Glomerular visceral epithelial cell (primary cell): ENCODE data around the gene UPK1B.
"Not testable (repeated sequence)": the region's sequence is repeated elsewhere in the genome, so short reads cannot be mapped to it uniquely, and the experiment has no call there.

Source experiments
- DNase-seq: peaks from one replicate; pipeline ENCODE4 v3.0.0-alpha.2; 2016; ENCODE audit errors: extremely low spot score

Gene UPK1B

GRCh38 chr3:119223511-119223910 lies 50.1 kb downstream of the UPK1B start:
- no peak for DNase-seq

- no peak for DNase-seq
These were observed 51.7 kb downstream of the UPK1B start for GRCh38 chr3:119225121-119225520.

- DNase-seq: no peak
These were observed 53.9 kb downstream of the UPK1B start for GRCh38 chr3:119227070-119227850.

- no peak for DNase-seq
These were observed 55.2 kb downstream of the UPK1B start for GRCh38 chr3:119228373-119229145.

GRCh38 chr3:119229190-119229589 lies 55.8 kb downstream of the UPK1B start:
- DNase-seq: no peak

GRCh38 chr3:119230071-119230470 lies 56.7 kb downstream of the UPK1B start:
- no peak for DNase-seq

- DNase-seq: no peak
These were observed 57.3 kb downstream of the UPK1B start for GRCh38 chr3:119230745-119231144.

GRCh38 chr3:119234610-119235009 lies 61.2 kb downstream of the UPK1B start:
- DNase-seq: no peak

- DNase-seq: peak; percentile 25
These were observed 61.8 kb downstream of the UPK1B start for GRCh38 chr3:119235151-119235550.

- no peak for DNase-seq
These were observed 63.4 kb downstream of the UPK1B start for GRCh38 chr3:119236756-119237155.

GRCh38 chr3:119237299-119237698 lies 63.9 kb downstream of the UPK1B start:
- DNase-seq: no peak

- DNase-seq: no peak
These were observed 65.0 kb downstream of the UPK1B start for GRCh38 chr3:119238363-119238762.

- DNase-seq: no peak
These were observed 65.9 kb downstream of the UPK1B start for GRCh38 chr3:119239206-119239820.

- DNase-seq: no peak
These were observed 66.7 kb downstream of the UPK1B start for GRCh38 chr3:119240101-119240590.

- DNase-seq: peak; percentile 86
These were observed 67.4 kb downstream of the UPK1B start, which contains the start of gene B4GALT4 for GRCh38 chr3:119240591-119241434. TSS of gene B4GALT4 (minus strand) at chr3:119240878. CDS start at chr3:119230099, 10,779 bp downstream.

- DNase-seq: not testable (repeated sequence)
These were observed 69.1 kb downstream of the UPK1B start for GRCh38 chr3:119242387-119243057.

GRCh38 chr3:119243058-119243529 lies 69.7 kb downstream of the UPK1B start:
- not testable (repeated sequence) for DNase-seq

GRCh38 chr3:119243712-119244111 lies 70.3 kb downstream of the UPK1B start:
- no peak for DNase-seq

- DNase-seq: no peak
These were observed 72.4 kb downstream of the UPK1B start for GRCh38 chr3:119245778-119246177.
